Spleen (tissue), 7 donors: ENCODE data around the gene G2E3.

Experiments used
- POLR2A ChIP-seq, 3 donors: fragments of 450-650 bp; IDR thresholded peaks; one replicate each; pipeline ENCODE4 v1.5.1; 2017; ENCODE audit warnings: antibody characterized with exemption in 3 of 3, mild to moderate bottlenecking in 1 of 3
- POLR2AphosphoS5 ChIP-seq, 3 donors: sonication (generic); formaldehyde crosslinking; IDR thresholded peaks; one replicate each; pipeline ENCODE4 v1.5.1; 2017; ENCODE audit warnings: antibody characterized with exemption in 3 of 3
- TF ChIP-seq, protein P1 (sequence below), 11 experiments: fragments of 200-600 bp in 7 of 11; fragments of 450-650 bp in 4 of 11; sonication (generic) in 4 of 11; IDR thresholded peaks in 8 of 11; conservative IDR thresholded peaks in 3 of 11; 1 replicate in 7 of 11; 2 replicates in 4 of 11; pipeline versions ENCODE4 v1.4.0 to v1.8.0; 2016 to 2021; ENCODE audit warnings: antibody characterized with exemption in 11 of 11, inconsistent platforms in 4 of 11, mild to moderate bottlenecking in 1 of 11
- donor health status: DM: no; HTN: no; CAD: no; lungs with moderate emphysema.
- donor health status: DM: no; HTN: no; CAD: no.
- donor health status: DM: no; HTN: no; CAD: no.

DNA sequence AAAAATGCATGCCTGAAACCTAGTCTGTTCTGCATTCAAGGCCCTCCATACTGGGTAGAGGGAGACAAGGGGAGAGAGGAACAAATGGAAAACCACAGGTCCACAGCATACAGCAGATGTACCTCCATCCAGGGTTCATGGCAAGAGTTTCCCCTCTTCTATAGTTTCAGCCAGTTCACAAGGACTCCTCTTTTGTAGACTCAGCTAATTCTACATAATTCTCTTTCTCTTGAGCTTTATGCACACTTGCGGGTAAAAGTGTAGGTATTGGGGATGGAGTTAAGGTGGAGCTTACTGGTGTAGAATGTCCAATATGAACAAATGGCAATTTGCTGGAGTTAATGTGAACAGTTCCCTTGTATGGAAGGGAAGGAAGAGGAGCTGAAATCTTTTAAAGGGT is 23.4 kb downstream of the G2E3 start:
- TF ChIP-seq, protein P1, sequence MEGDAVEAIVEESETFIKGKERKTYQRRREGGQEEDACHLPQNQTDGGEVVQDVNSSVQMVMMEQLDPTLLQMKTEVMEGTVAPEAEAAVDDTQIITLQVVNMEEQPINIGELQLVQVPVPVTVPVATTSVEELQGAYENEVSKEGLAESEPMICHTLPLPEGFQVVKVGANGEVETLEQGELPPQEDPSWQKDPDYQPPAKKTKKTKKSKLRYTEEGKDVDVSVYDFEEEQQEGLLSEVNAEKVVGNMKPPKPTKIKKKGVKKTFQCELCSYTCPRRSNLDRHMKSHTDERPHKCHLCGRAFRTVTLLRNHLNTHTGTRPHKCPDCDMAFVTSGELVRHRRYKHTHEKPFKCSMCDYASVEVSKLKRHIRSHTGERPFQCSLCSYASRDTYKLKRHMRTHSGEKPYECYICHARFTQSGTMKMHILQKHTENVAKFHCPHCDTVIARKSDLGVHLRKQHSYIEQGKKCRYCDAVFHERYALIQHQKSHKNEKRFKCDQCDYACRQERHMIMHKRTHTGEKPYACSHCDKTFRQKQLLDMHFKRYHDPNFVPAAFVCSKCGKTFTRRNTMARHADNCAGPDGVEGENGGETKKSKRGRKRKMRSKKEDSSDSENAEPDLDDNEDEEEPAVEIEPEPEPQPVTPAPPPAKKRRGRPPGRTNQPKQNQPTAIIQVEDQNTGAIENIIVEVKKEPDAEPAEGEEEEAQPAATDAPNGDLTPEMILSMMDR (IDR thresholded peaks at IDR 0.05 in 8 of 11, conservative IDR thresholded peaks at IDR 0.05 in 3 of 11) = no peak
- TF ChIP-seq POLR2A (IDR thresholded peaks at IDR 0.05) (no peak), POLR2AphosphoS5 (IDR thresholded peaks at IDR 0.05) (no peak)
